GM12892 (cell line): ENCODE data around the gene CRABP1.

Source experiments
- DNase-seq: peaks from one replicate; pipeline ENCODE4 v3.0.0; 2011; ENCODE audit not compliant: insufficient read length
- FAIRE-seq: peaks from 2 replicates; lab custom pipeline; 2011; peaks lifted over from hg19 to GRCh38; lab: Jason Lieb, UNC
- POLR2A ChIP-seq: IDR thresholded peaks from 2 replicates; pipeline ENCODE4 v1.6.1; 2011; ENCODE audit warnings: low read depth, low read length, control low read depth
- POLR2AphosphoS5 ChIP-seq: IDR thresholded peaks from 2 replicates; pipeline ENCODE4 v1.6.1; 2011; ENCODE audit warnings: low read depth, low read length, control low read depth
- TAF1 ChIP-seq: IDR thresholded peaks from 2 replicates; pipeline ENCODE4 v1.6.1; 2011; ENCODE audit warnings: low read depth, mild to moderate bottlenecking, control low read depth, low read length, borderline replicate concordance

Gene CRABP1

DNA sequence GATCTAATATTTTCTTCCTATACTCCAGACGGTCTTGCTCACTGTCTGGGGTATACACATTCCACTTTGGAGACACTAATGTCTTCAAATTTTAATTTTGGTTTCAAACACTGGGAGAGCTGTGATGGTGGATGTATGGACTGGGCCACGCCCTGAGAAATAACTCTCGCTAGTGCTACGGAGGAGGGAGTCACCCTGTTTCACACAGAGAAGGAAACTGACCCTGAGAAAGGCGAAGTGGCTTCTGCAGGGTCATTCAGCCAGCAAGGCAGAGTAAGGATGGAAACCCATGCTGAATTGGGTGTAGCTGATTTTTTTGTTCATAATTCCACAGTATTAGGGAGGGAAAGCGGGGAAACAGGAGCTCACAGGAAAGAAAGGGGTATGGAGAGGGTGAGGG, 32.2 kb upstream of the CRABP1 start:
- DNase-seq (no peak), FAIRE-seq (no peak)
- TF ChIP-seq POLR2AphosphoS5 (no peak), TAF1 (no peak), POLR2A (no peak)

- DNase-seq (peak; percentile 53), FAIRE-seq (no peak)
- TF ChIP-seq POLR2A: no peak
- TF ChIP-seq TAF1: no peak
- TF ChIP-seq POLR2AphosphoS5: no peak
These were observed 31.6 kb upstream of the CRABP1 start for GRCh38 chr15:78308422-78309032.

DNA sequence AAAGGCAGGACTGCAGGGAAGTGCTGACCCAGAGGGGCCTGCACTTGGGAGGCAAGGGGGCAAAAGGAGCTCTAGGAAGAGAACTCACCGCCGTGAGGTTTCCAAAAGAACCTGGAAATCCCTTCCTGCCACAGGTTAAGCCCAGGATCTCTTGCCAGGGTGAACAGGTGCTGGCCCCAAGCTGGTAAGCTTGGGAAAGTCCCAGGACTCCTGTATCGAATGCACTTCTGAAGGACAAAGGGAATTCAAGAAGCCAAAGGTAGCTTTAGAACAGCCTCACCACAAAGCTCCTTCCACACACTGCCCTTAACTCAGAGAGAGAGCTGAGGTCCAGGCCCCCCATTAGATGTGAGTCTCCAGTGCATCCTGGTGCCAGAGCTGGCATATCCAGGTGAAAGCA, 28.9 kb upstream of the CRABP1 start:
- DNase-seq: no peak
- TF ChIP-seq TAF1: no peak
- no peak for FAIRE-seq

DNA sequence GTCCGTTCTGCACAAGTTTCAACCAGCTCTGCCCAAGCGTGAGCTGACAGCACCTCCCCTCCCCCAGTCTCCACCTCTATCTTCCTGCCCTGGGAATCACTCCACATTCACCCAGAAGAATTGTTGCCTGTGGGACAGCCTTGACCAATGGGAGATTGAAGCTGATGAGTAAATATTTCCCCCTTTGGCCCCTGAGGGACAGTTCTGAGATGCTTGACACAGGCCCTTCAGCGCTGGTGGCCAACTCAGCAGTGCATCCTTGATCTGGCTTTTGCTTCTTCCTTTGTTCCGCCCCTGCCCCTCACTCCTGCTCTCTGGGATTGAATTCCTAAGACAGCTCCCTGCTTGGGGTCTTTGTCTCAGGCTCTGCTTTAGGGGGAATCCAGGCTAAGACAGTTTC, 27.6 kb upstream of the CRABP1 start:
- FAIRE-seq: no peak
- DNase-seq: no peak

GRCh38 chr15:78312957-78313356, 27.2 kb upstream of the CRABP1 start:
- no peak for FAIRE-seq
- TF ChIP-seq TAF1 (no peak), POLR2AphosphoS5 (no peak), POLR2A (no peak)
- no peak for DNase-seq

More for the DNA sequence above, 27.6 kb upstream of the CRABP1 start:
- no peak for TF ChIP-seq TAF1
- TF ChIP-seq POLR2AphosphoS5: no peak
- no peak for TF ChIP-seq POLR2A

- no peak for TF ChIP-seq POLR2AphosphoS5
- no peak for TF ChIP-seq POLR2A
- TF ChIP-seq TAF1: no peak
- DNase-seq (no peak), FAIRE-seq (no peak)
These were observed 26.8 kb upstream of the CRABP1 start for GRCh38 chr15:78313383-78313782.

- DNase-seq (no peak), FAIRE-seq (no peak)
- TF ChIP-seq POLR2AphosphoS5 (no peak), TAF1 (no peak), POLR2A (no peak)
These were observed 26.0 kb upstream of the CRABP1 start for GRCh38 chr15:78314181-78314581.

- FAIRE-seq: peak; percentile 9
- DNase-seq: no peak
- no peak for TF ChIP-seq POLR2AphosphoS5
- TF ChIP-seq TAF1: no peak
- no peak for TF ChIP-seq POLR2A
These were observed 24.4 kb upstream of the CRABP1 start for GRCh38 chr15:78315686-78316282.

GRCh38 chr15:78316283-78317083, 23.7 kb upstream of the CRABP1 start:
- TF ChIP-seq POLR2AphosphoS5 (no peak), POLR2A (no peak), TAF1 (no peak)
- no peak for DNase-seq
- peak; percentile 30 for FAIRE-seq

- DNase-seq (no peak), FAIRE-seq (no peak)
- TF ChIP-seq POLR2A (no peak), POLR2AphosphoS5 (no peak), TAF1 (no peak)
These were observed 22.9 kb upstream of the CRABP1 start for GRCh38 chr15:78317145-78317836.

GRCh38 chr15:78319588-78319987, 20.6 kb upstream of the CRABP1 start:
- TF ChIP-seq TAF1: no peak
- TF ChIP-seq POLR2A: no peak
- TF ChIP-seq POLR2AphosphoS5: no peak

DNA sequence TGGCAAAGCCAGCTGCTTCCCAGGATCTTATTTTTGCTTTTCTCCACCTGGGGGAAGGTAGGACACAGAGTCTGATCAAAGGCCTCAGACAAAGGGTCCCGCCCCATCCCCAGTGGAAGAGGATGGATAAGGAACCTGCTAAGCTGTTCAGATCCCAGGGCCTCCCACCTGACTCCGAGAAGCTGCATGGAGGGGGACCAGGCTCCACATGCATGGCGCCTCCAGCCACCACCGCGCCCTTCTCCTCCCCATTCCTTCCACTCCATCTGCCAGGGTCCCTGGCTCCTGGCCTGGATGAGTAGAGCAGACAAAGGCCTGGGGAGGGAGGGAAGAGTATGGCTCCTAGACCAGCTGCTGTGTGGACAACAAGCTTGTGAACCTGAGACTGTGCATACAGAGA, 20.0 kb upstream of the CRABP1 start:
- FAIRE-seq (no peak), DNase-seq (no peak)
- TF ChIP-seq TAF1: no peak
- no peak for TF ChIP-seq POLR2A
- TF ChIP-seq POLR2AphosphoS5: no peak

More at GRCh38 chr15:78319588-78319987, 20.6 kb upstream of the CRABP1 start:
- FAIRE-seq (no peak), DNase-seq (no peak)
